H1 (cell line): ENCODE measurements around the gene SLC6A12. TPM values are rescaled to one million over a fixed set of nuclear protein-coding genes. Genes with fewer than 3 reads are reported as not detected.

ENCODE experiments used
- CTCF ChIA-PET: fragments of 300-600 bp; sonication (Branson Sonifier 250); formaldehyde crosslinking; loops from one replicate; lab custom pipeline; 2021; ENCODE audit not compliant: partially characterized antibody; lab: Charles Lee
- POLR2A ChIA-PET: fragments of 300-600 bp; sonication (Branson Sonifier 250); formaldehyde crosslinking; loops from one replicate; lab custom pipeline; 2021; ENCODE audit warnings: inconsistent platforms; ENCODE audit not compliant: partially characterized antibody; lab: Charles Lee
- DNase-seq, 2 experiments: peaks; one replicate each; pipeline versions ENCODE4 v3.0.0 to v3.0.0-alpha.2; 2010 to 2022; ENCODE audit warnings: low spot score in 2 of 2, low read depth in 1 of 2, mixed read lengths in 1 of 2
- FAIRE-seq: peaks from 2 replicates; lab custom pipeline; 2011; peaks lifted over from hg19 to GRCh38; lab: Jason Lieb, UNC
- H2AFZ ChIP-seq: 2 replicates; pipeline ENCODE4 v1.8.1; 2012; ENCODE audit warnings: low read length, inconsistent platforms
- H2AK5ac ChIP-seq: 2 replicates; pipeline ENCODE4 v1.6.1; 2013; ENCODE audit warnings: low read depth, low read length
- H2BK120ac ChIP-seq: replicated peaks from 2 replicates; pipeline ENCODE3; 2013; ENCODE audit warnings: low read depth, low read length, inconsistent platforms
- H2BK12ac ChIP-seq: 2 replicates; pipeline ENCODE4 v1.6.1; 2013; ENCODE audit warnings: low read depth, low read length
- H2BK15ac ChIP-seq: 2 replicates; pipeline ENCODE4 v1.6.1; 2013; ENCODE audit warnings: low read length
- H2BK20ac ChIP-seq: 2 replicates; pipeline ENCODE4 v1.6.1; 2013; ENCODE audit warnings: low read length
- H2BK5ac ChIP-seq: 2 replicates; pipeline ENCODE4 v1.6.1; 2013; ENCODE audit warnings: low read depth, low read length
- H3K14ac ChIP-seq: 2 replicates; pipeline ENCODE4 v1.6.1; 2013; ENCODE audit warnings: inconsistent platforms; ENCODE audit not compliant: insufficient read length
- H3K18ac ChIP-seq: 2 replicates; pipeline ENCODE4 v1.6.1; 2013; ENCODE audit warnings: low read length; ENCODE audit errors: extremely low read depth
- H3K23ac ChIP-seq: 2 replicates; pipeline ENCODE4 v1.6.1; 2013; ENCODE audit warnings: inconsistent platforms; ENCODE audit not compliant: insufficient read length
- H3K23me2 ChIP-seq: 2 replicates; pipeline ENCODE4 v1.6.1; 2013; ENCODE audit warnings: low read depth, low read length
- H3K27ac ChIP-seq: 2 replicates; pipeline ENCODE4 v1.6.1; 2011; ENCODE audit warnings: low read depth, low read length, inconsistent platforms
- H3K27me3 ChIP-seq, 4 experiments: replicated peaks in 1 of 4; 1 replicate in 1 of 4; 2 replicates in 3 of 4; pipeline versions ENCODE4 v1.6.1 to v1.8.1; 2011 to 2013; ENCODE audit warnings: low read length in 3 of 4, mild to moderate bottlenecking in 3 of 4, inconsistent platforms in 2 of 4, mixed read lengths in 2 of 4, moderate library complexity in 1 of 4; ENCODE audit not compliant: control insufficient read depth in 3 of 4, insufficient read depth in 3 of 4; ENCODE audit errors: extremely low read depth in 1 of 4
- H3K36me3 ChIP-seq, 4 experiments: 2 replicates each; pipeline versions ENCODE4 v1.6.1 to v1.8.1; 2011 to 2013; ENCODE audit warnings: mild to moderate bottlenecking in 4 of 4, low read length in 3 of 4, moderate library complexity in 2 of 4, control low read depth in 1 of 4, inconsistent platforms in 1 of 4; ENCODE audit not compliant: insufficient read depth in 4 of 4, control insufficient read depth in 2 of 4
- H3K4ac ChIP-seq: replicated peaks from 2 replicates; pipeline ENCODE3; 2013; ENCODE audit warnings: low read length, low read depth, mixed read lengths, inconsistent platforms; ENCODE audit not compliant: insufficient read length
- H3K4me1 ChIP-seq, 4 experiments: replicated peaks in 1 of 4; 1 replicate in 1 of 4; 2 replicates in 3 of 4; pipeline versions ENCODE4 v1.6.1 to v1.8.1; 2011 to 2013; ENCODE audit warnings: low read length in 3 of 4, inconsistent platforms in 2 of 4, mixed read lengths in 1 of 4; ENCODE audit not compliant: insufficient read depth in 4 of 4, control insufficient read depth in 3 of 4
- H3K4me2 ChIP-seq, 2 experiments: 2 replicates each; pipeline versions ENCODE4 v1.6.1 to v1.8.1; 2011 to 2013; ENCODE audit warnings: low read depth in 2 of 2, low read length in 2 of 2, control low read depth in 1 of 2, inconsistent platforms in 1 of 2, mild to moderate bottlenecking in 1 of 2; ENCODE audit not compliant: insufficient read depth in 1 of 2
- H3K4me3 ChIP-seq, 4 experiments: fragments of 200-600, 300-600 bp in 1 of 4; sonication (generic), shearing (Covaris generic), sonication (Bioruptor Twin) in 1 of 4; 2 replicates each; pipeline versions ENCODE4 v1.5.1 to v1.8.1; 2011 to 2016; ENCODE audit warnings: low read length in 4 of 4, low read depth in 3 of 4, control low read depth in 2 of 4, inconsistent platforms in 2 of 4, mild to moderate bottlenecking in 2 of 4, mixed read lengths in 1 of 4, moderate library complexity in 1 of 4; ENCODE audit not compliant: insufficient read depth in 2 of 4; ENCODE audit errors: extremely low read depth in 1 of 4
- H3K56ac ChIP-seq: replicated peaks from 2 replicates; pipeline ENCODE3; 2013; ENCODE audit warnings: low read depth, mild to moderate bottlenecking, mixed read lengths, low read length, inconsistent platforms; ENCODE audit not compliant: insufficient read length
- H3K79me1 ChIP-seq: 2 replicates; pipeline ENCODE4 v1.6.1; 2013; ENCODE audit warnings: low read depth, low read length, control low read depth
- H3K79me2 ChIP-seq, 2 experiments: 2 replicates each; pipeline versions ENCODE4 v1.6.1 to v1.8.1; 2012 to 2013; ENCODE audit warnings: low read length in 2 of 2, mild to moderate bottlenecking in 2 of 2, inconsistent platforms in 1 of 2; ENCODE audit not compliant: insufficient read depth in 2 of 2, control insufficient read depth in 1 of 2
- H3K9ac ChIP-seq, 4 experiments: replicated peaks in 1 of 4; 1 replicate in 1 of 4; 2 replicates in 3 of 4; pipeline versions ENCODE4 v1.6.1 to v1.8.1; 2011 to 2013; ENCODE audit warnings: low read depth in 3 of 4, low read length in 3 of 4, control low read depth in 2 of 4, mild to moderate bottlenecking in 2 of 4, moderate library complexity in 2 of 4, inconsistent platforms in 1 of 4; ENCODE audit errors: extremely low read depth in 1 of 4
- H3K9me3 ChIP-seq, 2 experiments: 2 replicates each; pipeline versions ENCODE4 v1.6.1 to v1.8.1; 2012 to 2013; ENCODE audit warnings: mild to moderate bottlenecking in 2 of 2, moderate library complexity in 2 of 2, control low read depth in 1 of 2, inconsistent platforms in 1 of 2, low read depth in 1 of 2, low read length in 1 of 2, mixed read lengths in 1 of 2; ENCODE audit not compliant: insufficient read depth in 2 of 2
- H4K20me1 ChIP-seq, 2 experiments: replicated peaks in 1 of 2; 2 replicates each; pipeline versions ENCODE3 to v1.8.1; 2011 to 2013; ENCODE audit warnings: inconsistent platforms in 2 of 2, low read length in 2 of 2, mild to moderate bottlenecking in 1 of 2; ENCODE audit not compliant: insufficient read depth in 2 of 2, control insufficient read depth in 1 of 2
- H4K5ac ChIP-seq: 2 replicates; pipeline ENCODE4 v1.6.1; 2013; ENCODE audit warnings: low read length, low read depth, mixed read lengths, inconsistent platforms; ENCODE audit not compliant: insufficient read length
- H4K8ac ChIP-seq: 2 replicates; pipeline ENCODE4 v1.8.0; 2013; ENCODE audit warnings: mild to moderate bottlenecking, moderate library complexity, low read length, inconsistent platforms; ENCODE audit not compliant: insufficient read depth; ENCODE audit errors: extremely low read depth
- H4K91ac ChIP-seq: replicated peaks from 2 replicates; pipeline ENCODE3; 2013; ENCODE audit warnings: low read length, mixed read lengths, inconsistent platforms; ENCODE audit not compliant: insufficient read length
- BACH1 ChIP-seq: IDR thresholded peaks from 2 replicates; pipeline ENCODE4 v1.6.1; 2012; ENCODE audit warnings: low read length, improper control_type of control experiment
- BRCA1 ChIP-seq: IDR thresholded peaks from 2 replicates; pipeline ENCODE4 v1.6.1; 2012; ENCODE audit warnings: low read depth, low read length, improper control_type of control experiment
- CHD2 ChIP-seq: IDR thresholded peaks from 2 replicates; pipeline ENCODE4 v1.6.1; 2012; ENCODE audit warnings: low read length, improper control_type of control experiment
- CREB1 ChIP-seq: IDR thresholded peaks from 2 replicates; pipeline ENCODE4 v1.6.1; 2012; ENCODE audit warnings: inconsistent platforms
- FOSL1 ChIP-seq: IDR thresholded peaks from 2 replicates; pipeline ENCODE4 v1.6.1; 2011; ENCODE audit warnings: mild to moderate bottlenecking, low read depth, low read length, moderate library complexity; ENCODE audit not compliant: insufficient read depth
- KDM5A ChIP-seq: fragments of 200-600 bp; IDR thresholded peaks from 2 replicates; pipeline ENCODE4 v1.7.1; 2012; ENCODE audit warnings: mild to moderate bottlenecking, low read length, inconsistent platforms, mixed read lengths
- SIRT6 ChIP-seq: IDR thresholded peaks from one replicate; pipeline ENCODE4 v1.7.1; 2012; ENCODE audit warnings: low read length, inconsistent platforms
- SIX5 ChIP-seq: IDR thresholded peaks from 2 replicates; pipeline ENCODE4 v1.6.1; 2011; ENCODE audit warnings: mild to moderate bottlenecking, low read depth, low read length
- SP4 ChIP-seq: IDR thresholded peaks from 2 replicates; pipeline ENCODE4 v1.6.1; 2012; ENCODE audit warnings: low read length, inconsistent platforms
- TEAD4 ChIP-seq: IDR thresholded peaks from 2 replicates; pipeline ENCODE4 v1.6.1; 2012; ENCODE audit warnings: low read depth, low read length, inconsistent platforms, mixed read lengths
- YY1 ChIP-seq: IDR thresholded peaks from 2 replicates; pipeline ENCODE4 v1.6.1; 2011; ENCODE audit warnings: low read depth, mild to moderate bottlenecking, low read length
- ZNF274 ChIP-seq: IDR thresholded peaks from 2 replicates; pipeline ENCODE4 v1.7.0; 2012; ENCODE audit warnings: low read length, borderline replicate concordance; ENCODE audit errors: extremely low read depth
- WGBS, 2 experiments: shearing (Covaris generic) in 1 of 2; methylation state at CpG; one replicate each; pipeline versions ENCODE4 v1.1.6 to v1.1.7; 2013 to 2015; ENCODE audit warnings: low lambda C conversion rate in 2 of 2, mixed read lengths in 2 of 2, inconsistent platforms in 1 of 2, low coverage in 1 of 2, missing lambda C conversion rate in 1 of 2; ENCODE audit not compliant: insufficient replicate concordance in 2 of 2, insufficient coverage in 1 of 2, insufficient read length in 1 of 2; ENCODE audit errors: extremely low coverage in 1 of 2, missing lambda C conversion rate in 1 of 2; 5-methylcytosine and 5-hydroxymethylcytosine counted together
- polyA plus RNA-seq, 7 experiments: library from polyadenylated mRNA; depleted of rRNA in 3 of 7; stranded (reverse) in 5 of 7; unstranded in 2 of 7; fragments of >200 nt in 5 of 7; fragments of 200-250 nt in 2 of 7; gene quantifications; 1 replicate in 5 of 7; 2 replicates in 1 of 7; 4 replicates in 1 of 7; pipeline versions ENCODE4 v1.2.1 to v1.2.3, GENCODE V29; 2011 to 2013; ENCODE audit warnings: missing spikeins in 2 of 7, mixed read lengths in 2 of 7
- total RNA-seq: library from RNA; stranded (reverse); fragmentation: NEBNext Ultra II Directional; extraction: Animal tissue kit (Norgen Biotek cat#: 25700); gene quantifications from 2 replicates; pipeline ENCODE4 v1.2.1, GENCODE V29; 2021

The SLC6A12 gene
- total and polyA plus RNA-seq, 2 of the 8 experiments (the other 6 are each of a cell fraction or from before 2014, with no cell fraction given): 0.70 to 1.1 TPM

GRCh38 chr12:211142-211465 lies 2.9 kb downstream of the SLC6A12 start:
- Histone ChIP-seq H2AK5ac (no peak overlapping the region), H3K4me1 (peaks cover 0 to 20% (median 15%) of the 10 kb centered on the region in 4 experiments; a peak in 6 of 7 replicates), H3K79me2 (no peaks in the 10 kb centered on the region), H3K9ac (no peak overlapping the region), H2BK5ac (no peak overlapping the region), H2BK20ac (no peak overlapping the region), H3K56ac (no peak overlapping the region), H3K14ac (no peak overlapping the region), H4K5ac (no peak overlapping the region), H3K9me3 (no peaks in the 10 kb centered on the region), H4K8ac (no peak overlapping the region), H3K4ac (no peak overlapping the region), H4K91ac (no peak overlapping the region), H3K23ac (no peak overlapping the region), H2BK15ac (no peak overlapping the region), H2BK12ac (no peak overlapping the region), H2AFZ (no peak overlapping the region), H3K23me2 (no peaks in the 10 kb centered on the region), H3K18ac (no peak overlapping the region), H3K79me1 (no peaks in the 10 kb centered on the region), H2BK120ac (no peak overlapping the region), H3K27me3 (peaks cover 0 to 21% (median 14%) of the 10 kb centered on the region in 4 experiments; a peak in 4 of 7 replicates), H4K20me1 (peaks cover 0 to 2% of the 10 kb centered on the region in 2 experiments), H3K4me3 (no peak overlapping the region), H3K27ac (no peak overlapping the region), H3K36me3 (no peaks in the 10 kb centered on the region), H3K4me2 (no peak overlapping the region)
- POLR2A ChIA-PET: interaction anchor here (1.3 kb wide), 1 partner anchor 23 kb away, joined by 3 read pairs; no protein-coding TSS in a partner anchor
- FAIRE-seq: no peak
- CTCF ChIA-PET: interaction anchor here (1.4 to 3.4 kb wide), 5 partner anchors 8 to 22 kb away, joined by 3 to 31 read pairs (median 13); no protein-coding TSS in a partner anchor
- no peak for DNase-seq
- WGBS, 2 experiments: 80% methylated on average over 3 of the region's 3 CpGs; no CpG with 5 or more reads in 1 of the 2 experiments
- TF ChIP-seq YY1: no peak
- no peak for TF ChIP-seq KDM5A
- TF ChIP-seq CHD2: no peak
- TF ChIP-seq ZNF274: no peak
- no peak for TF ChIP-seq BRCA1
- no peak for TF ChIP-seq CREB1
- no peak for TF ChIP-seq SIX5
- no peak for TF ChIP-seq BACH1
- no peak for TF ChIP-seq FOSL1
- TF ChIP-seq SIRT6: no peak
- TF ChIP-seq SP4: no peak
- TF ChIP-seq TEAD4: no peak
